GM12801 (cell line): Measurements from ENCODE around the gene KCNJ14.

ENCODE experiments used
- TF ChIP-seq, protein P1 (sequence below): IDR thresholded peaks from one replicate; pipeline ENCODE4 v1.5.1; 2011; ENCODE audit warnings: control low read depth; ENCODE audit not compliant: insufficient read length; ENCODE audit errors: extremely low read depth

KCNJ14 gene

DNA sequence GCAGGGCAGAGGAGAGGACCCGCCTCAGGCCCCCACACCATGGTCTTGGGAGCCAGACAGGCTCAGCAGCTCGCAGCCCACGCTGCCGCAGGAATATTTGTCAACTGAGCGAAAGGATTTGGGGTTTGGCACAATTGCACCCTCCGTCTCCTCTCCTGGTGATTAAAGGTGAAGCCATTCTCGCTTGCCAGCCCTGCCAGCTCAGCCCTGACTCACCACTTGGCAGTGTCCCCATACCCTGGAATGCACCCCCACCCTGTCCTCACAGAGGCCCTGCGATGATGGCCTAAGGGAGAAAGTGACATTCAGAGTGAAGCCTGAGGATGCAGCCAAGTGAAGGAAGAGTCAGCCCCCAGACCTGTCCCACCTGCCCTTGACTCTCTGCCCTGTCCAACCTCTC lies 32.6 kb downstream of the KCNJ14 start:
- TF ChIP-seq, protein P1, sequence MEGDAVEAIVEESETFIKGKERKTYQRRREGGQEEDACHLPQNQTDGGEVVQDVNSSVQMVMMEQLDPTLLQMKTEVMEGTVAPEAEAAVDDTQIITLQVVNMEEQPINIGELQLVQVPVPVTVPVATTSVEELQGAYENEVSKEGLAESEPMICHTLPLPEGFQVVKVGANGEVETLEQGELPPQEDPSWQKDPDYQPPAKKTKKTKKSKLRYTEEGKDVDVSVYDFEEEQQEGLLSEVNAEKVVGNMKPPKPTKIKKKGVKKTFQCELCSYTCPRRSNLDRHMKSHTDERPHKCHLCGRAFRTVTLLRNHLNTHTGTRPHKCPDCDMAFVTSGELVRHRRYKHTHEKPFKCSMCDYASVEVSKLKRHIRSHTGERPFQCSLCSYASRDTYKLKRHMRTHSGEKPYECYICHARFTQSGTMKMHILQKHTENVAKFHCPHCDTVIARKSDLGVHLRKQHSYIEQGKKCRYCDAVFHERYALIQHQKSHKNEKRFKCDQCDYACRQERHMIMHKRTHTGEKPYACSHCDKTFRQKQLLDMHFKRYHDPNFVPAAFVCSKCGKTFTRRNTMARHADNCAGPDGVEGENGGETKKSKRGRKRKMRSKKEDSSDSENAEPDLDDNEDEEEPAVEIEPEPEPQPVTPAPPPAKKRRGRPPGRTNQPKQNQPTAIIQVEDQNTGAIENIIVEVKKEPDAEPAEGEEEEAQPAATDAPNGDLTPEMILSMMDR, result no peak

GRCh38 chr19:48489608-48490216 lies 34.3 kb downstream of the KCNJ14 start:
- TF ChIP-seq, protein P1, result no peak

- TF ChIP-seq, protein P1, result no peak
These were observed 35.8 kb downstream of the KCNJ14 start for GRCh38 chr19:48490981-48491792.

GRCh38 chr19:48491793-48492123 lies 36.4 kb downstream of the KCNJ14 start:
- TF ChIP-seq, protein P1, result no peak

GRCh38 chr19:48492925-48493717 lies 37.7 kb downstream of the KCNJ14 start:
- TF ChIP-seq, protein P1, result no peak

DNA sequence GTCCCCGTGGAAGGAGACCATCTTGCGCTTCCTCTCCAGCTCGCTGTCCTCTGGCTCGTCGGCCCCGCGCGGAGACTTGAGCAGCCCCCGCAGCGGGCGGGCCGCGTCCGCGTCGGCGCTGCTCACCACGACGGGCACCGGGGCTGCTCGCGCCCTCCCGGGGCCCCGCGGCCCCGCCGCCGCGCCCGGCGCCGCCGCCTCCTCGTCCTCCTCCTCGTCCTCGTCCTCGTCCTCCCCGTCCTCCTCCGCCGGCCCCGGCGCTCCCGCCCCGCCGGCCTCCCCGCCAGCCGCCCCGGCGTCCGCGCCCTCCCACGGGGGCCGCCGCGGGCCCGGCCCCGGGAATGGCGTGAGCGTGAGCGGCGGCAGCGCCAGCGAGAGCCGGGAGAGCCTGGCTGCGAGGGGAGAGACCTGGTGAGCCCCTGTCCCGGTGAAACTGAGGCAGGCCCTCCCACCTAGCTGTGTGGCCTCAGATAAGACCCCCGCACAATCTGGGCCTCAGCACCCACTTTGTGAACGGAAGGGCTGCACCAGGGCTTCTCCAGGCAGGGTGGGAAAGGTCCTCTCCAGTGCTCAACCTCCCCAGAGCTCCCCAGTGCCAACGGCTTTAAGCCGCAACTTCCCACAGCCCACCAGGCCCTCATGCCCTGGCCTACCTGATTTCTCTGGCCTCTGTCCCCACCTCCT lies 38.5 kb downstream of the KCNJ14 start:
- TF ChIP-seq, protein P1, result no peak

GRCh38 chr19:48495396-48495795 lies 40.0 kb downstream of the KCNJ14 start:
- TF ChIP-seq, protein P1, result no peak
